GM23248 (cell line): ENCODE data around the gene FAM219B. TPM values are rescaled to one million over a fixed set of nuclear protein-coding genes. Genes with fewer than 3 reads are reported as not detected.

ENCODE experiments used
- DNase-seq: peaks from one replicate; pipeline ENCODE4 v3.0.0-alpha.2; 2015
- H2AFZ ChIP-seq: fragments of 200-600 bp; sonication (generic); 2 replicates; pipeline ENCODE4 v1.6.1; 2016; ENCODE audit warnings: antibody characterized with exemption
- H3F3A ChIP-seq: fragments of 200-600 bp; sonication (generic); 2 replicates; pipeline ENCODE4 v1.6.1; 2016; ENCODE audit warnings: mild to moderate bottlenecking, antibody characterized with exemption, mixed run types; ENCODE audit not compliant: insufficient read depth
- H3K27ac ChIP-seq: fragments of 200-600 bp; sonication (generic); 2 replicates; pipeline ENCODE4 v1.5.1; 2016; ENCODE audit warnings: mild to moderate bottlenecking
- H3K27me3 ChIP-seq: fragments of 200-600 bp; sonication (generic); replicated peaks from 2 replicates; pipeline ENCODE4 v1.6.1; 2016; ENCODE audit warnings: mild to moderate bottlenecking; ENCODE audit not compliant: insufficient read depth
- H3K36me3 ChIP-seq: fragments of 200-600 bp; sonication (generic); 2 replicates; pipeline ENCODE4 v1.6.1; 2016; ENCODE audit warnings: low read depth, mild to moderate bottlenecking
- H3K4me1 ChIP-seq: fragments of 200-600 bp; sonication (generic); 2 replicates; pipeline ENCODE4 v1.6.1; 2016; ENCODE audit warnings: mild to moderate bottlenecking; ENCODE audit not compliant: insufficient read depth
- H3K4me2 ChIP-seq: fragments of 200-600 bp; sonication (generic); one replicate; pipeline ENCODE4 v1.6.1; 2016; ENCODE audit warnings: mild to moderate bottlenecking; ENCODE audit not compliant: unreplicated experiment
- H3K4me3 ChIP-seq: fragments of 200-600 bp; sonication (generic); 2 replicates; pipeline ENCODE4 v1.5.1; 2016; ENCODE audit warnings: mild to moderate bottlenecking
- H3K79me2 ChIP-seq: fragments of 200-600 bp; sonication (generic); 2 replicates; pipeline ENCODE4 v1.6.1; 2016; ENCODE audit warnings: mild to moderate bottlenecking; ENCODE audit not compliant: insufficient read depth
- H3K9ac ChIP-seq: fragments of 200-600 bp; sonication (generic); 2 replicates; pipeline ENCODE4 v1.6.1; 2016; ENCODE audit warnings: mild to moderate bottlenecking
- H3K9me2 ChIP-seq: fragments of 200-600 bp; sonication (generic); 2 replicates; pipeline ENCODE4 v1.6.1; 2016; ENCODE audit warnings: mixed run types, mild to moderate bottlenecking, moderate library complexity; ENCODE audit not compliant: insufficient read depth
- H3K9me3 ChIP-seq: fragments of 200-600 bp; sonication (generic); one replicate; pipeline ENCODE4 v1.6.1; 2017; ENCODE audit warnings: low read depth
- H4K20me1 ChIP-seq: fragments of 200-600 bp; sonication (generic); 2 replicates; pipeline ENCODE4 v1.6.0; 2016; ENCODE audit not compliant: insufficient read depth
- EZH2 ChIP-seq: fragments of 200-600 bp; sonication (generic); IDR thresholded peaks from 2 replicates; pipeline ENCODE4 v1.6.1; 2018; ENCODE audit warnings: antibody characterized with exemption, mild to moderate bottlenecking; ENCODE audit not compliant: insufficient read depth, poor library complexity, severe bottlenecking
- EZH2phosphoT487 ChIP-seq: fragments of 200-600 bp; sonication (generic); IDR thresholded peaks from 2 replicates; pipeline ENCODE4 v1.6.1; 2018; ENCODE audit warnings: antibody characterized with exemption, moderate library complexity, mild to moderate bottlenecking, low read depth; ENCODE audit not compliant: insufficient read depth
- WGBS, 2 experiments: methylation state at CpG; one replicate each; pipeline ENCODE4 v1.1.6; 2015 to 2017; ENCODE audit warnings: low lambda C conversion rate in 2 of 2, low coverage in 1 of 2; ENCODE audit errors: missing lambda C conversion rate in 2 of 2; 5-methylcytosine and 5-hydroxymethylcytosine counted together
- in situ Hi-C: fragments of 300-500 bp; cut with MboI; formaldehyde crosslinking; loops from 2 replicates; pipeline ENCODE4 v1.15.0; 2020
- polyA plus RNA-seq: library from polyadenylated mRNA; unstranded; fragments of >200 nt; fragmentation: Nextera tagmentation; extraction: Ambion mirVana; gene quantifications from 2 replicates; pipeline ENCODE4 v1.2.1, GENCODE V29; 2016
- total RNA-seq: library from RNA; depleted of rRNA; stranded (reverse); fragments of >200 nt; shearing (Covaris generic); gene quantifications from 2 replicates; pipeline ENCODE4 v1.2.3, GENCODE V29; 2014; rRNA removed

FAM219B gene
- total and polyA plus RNA-seq, 2 experiments from 2014 or later, result 39.6 to 78.6 TPM

DNA sequence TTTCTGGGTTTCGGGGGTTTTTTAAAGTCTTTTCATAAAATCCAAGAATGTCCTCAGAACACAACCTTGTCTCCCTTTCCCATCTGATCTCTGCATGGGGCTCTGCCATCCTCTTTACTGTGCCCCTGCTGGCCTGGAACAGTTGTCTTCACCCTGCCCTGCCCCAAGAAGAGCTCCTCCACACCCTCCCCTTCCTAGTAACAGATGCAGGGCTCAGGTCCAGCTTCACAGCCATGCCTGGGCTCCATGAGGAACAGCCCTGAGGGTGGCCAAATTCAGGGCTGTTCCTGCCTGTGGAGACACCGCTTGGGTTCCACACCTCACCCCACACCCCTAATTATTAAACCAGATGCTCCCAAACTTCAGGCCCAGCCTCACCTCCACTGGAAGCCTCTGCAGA lies 50.8 kb downstream of the FAM219B start:
- H4K20me1 ChIP-seq, result no peaks in the 10 kb centered on the region

GRCh38 chr15:74854453-74855022 lies 52.1 kb downstream of the FAM219B start:
- H3K9me3 ChIP-seq, result no peaks in the 10 kb centered on the region
- H2AFZ ChIP-seq, result no peak overlapping the region
- no peaks in the 10 kb centered on the region for H3K9me2 ChIP-seq
- in situ Hi-C loops, result no loop called here
- H3K79me2 ChIP-seq, result peaks cover 54% of the 10 kb centered on the region
- H3K9ac ChIP-seq, result no peak overlapping the region
- TF ChIP-seq EZH2 (no peak), EZH2phosphoT487 (no peak)
- WGBS, 2 experiments, result 93 to 96% methylated on average over 10 to 13 of the region's 13 CpGs
- H3K36me3 ChIP-seq, result no peaks in the 10 kb centered on the region
- H3K4me2 ChIP-seq, result no peak overlapping the region
- DNase-seq, result no peak
- no peaks in the 10 kb centered on the region for H3F3A ChIP-seq
- H4K20me1 ChIP-seq, result no peaks in the 10 kb centered on the region
- no peak overlapping the region for H3K4me3 ChIP-seq
- H3K27ac ChIP-seq, result no peak overlapping the region
- no peaks in the 10 kb centered on the region for H3K27me3 ChIP-seq
- no peaks in the 10 kb centered on the region for H3K4me1 ChIP-seq

More for the DNA sequence above, 50.8 kb downstream of the FAM219B start:
- no peak overlapping the region for H2AFZ ChIP-seq
- peaks cover 67% of the 10 kb centered on the region for H3K79me2 ChIP-seq
- WGBS, 2 experiments, result 40 to 59% methylated on average over 2 of the region's 2 CpGs
- H3K27me3 ChIP-seq, result no peaks in the 10 kb centered on the region
- in situ Hi-C loops, result no loop called here
- TF ChIP-seq EZH2phosphoT487, result no peak
- TF ChIP-seq EZH2, result no peak
- H3K9me2 ChIP-seq, result no peaks in the 10 kb centered on the region
- no peak for DNase-seq
- H3K27ac ChIP-seq, result no peak overlapping the region
- H3K4me2 ChIP-seq, result no peak overlapping the region
- H3K4me1 ChIP-seq, result no peaks in the 10 kb centered on the region
- no peaks in the 10 kb centered on the region for H3K36me3 ChIP-seq
- H3K4me3 ChIP-seq, result no peak overlapping the region
- no peaks in the 10 kb centered on the region for H3F3A ChIP-seq
- H3K9me3 ChIP-seq, result no peaks in the 10 kb centered on the region
- no peak overlapping the region for H3K9ac ChIP-seq

DNA sequence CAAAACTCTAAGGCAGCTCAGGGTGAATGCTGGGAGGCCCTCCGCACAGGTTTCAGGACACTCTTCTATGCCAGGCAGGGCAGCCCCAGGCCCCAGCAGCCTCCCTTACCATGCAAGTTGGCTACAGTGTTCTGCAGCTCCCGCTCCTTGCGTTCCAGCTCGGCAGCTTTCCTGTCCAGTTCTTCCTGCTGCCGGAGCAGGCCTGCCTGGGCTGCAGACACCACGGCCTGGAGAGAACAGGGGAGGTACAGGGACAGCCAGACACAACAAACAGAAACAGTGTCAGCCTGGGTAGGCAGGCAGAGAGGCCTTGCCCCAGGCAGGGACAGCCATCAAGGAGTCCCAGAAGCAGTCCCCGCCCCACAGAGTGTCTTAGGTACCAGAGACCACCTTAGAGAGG lies 54.7 kb downstream of the FAM219B start:
- no peak overlapping the region for H3K27ac ChIP-seq
- H3K9me3 ChIP-seq, result no peaks in the 10 kb centered on the region
- H3K4me1 ChIP-seq, result no peaks in the 10 kb centered on the region
- H2AFZ ChIP-seq, result no peak overlapping the region
- H3K36me3 ChIP-seq, result no peaks in the 10 kb centered on the region
- H3K27me3 ChIP-seq, result no peaks in the 10 kb centered on the region
- no peak for DNase-seq
- whole genome bisulfite sequencing, 2 experiments, result 97 to 100% methylated on average over 7 of the region's 7 CpGs
- in situ Hi-C loops, result no loop called here
- no peak overlapping the region for H3K4me3 ChIP-seq
- peaks cover 28% of the 10 kb centered on the region for H3K79me2 ChIP-seq
- TF ChIP-seq EZH2 (no peak), EZH2phosphoT487 (no peak)
- no peak overlapping the region for H3K4me2 ChIP-seq
- H4K20me1 ChIP-seq, result no peaks in the 10 kb centered on the region
- no peaks in the 10 kb centered on the region for H3F3A ChIP-seq
- H3K9ac ChIP-seq, result no peak overlapping the region
- no peaks in the 10 kb centered on the region for H3K9me2 ChIP-seq

- no peak overlapping the region for H2AFZ ChIP-seq
- no peaks in the 10 kb centered on the region for H3K36me3 ChIP-seq
These were observed 56.3 kb downstream of the FAM219B start for GRCh38 chr15:74850393-74850792.

More at GRCh38 chr15:74850393-74850792, 56.3 kb downstream of the FAM219B start:
- Histone ChIP-seq H3K79me2 (peaks cover 13% of the 10 kb centered on the region; the same call in 1 of the 2 replicates), H3K27ac (no peak overlapping the region), H3K4me3 (no peak overlapping the region), H3K9ac (no peak overlapping the region), H4K20me1 (no peaks in the 10 kb centered on the region), H3K9me3 (no peaks in the 10 kb centered on the region), H3F3A (peaks cover 4% of the 10 kb centered on the region; the same call in 1 of the 2 replicates), H3K9me2 (no peaks in the 10 kb centered on the region), H3K4me1 (no peaks in the 10 kb centered on the region), H3K4me2 (no peak overlapping the region), H3K27me3 (no peaks in the 10 kb centered on the region)
- no peak for DNase-seq
- no peak for TF ChIP-seq EZH2phosphoT487
- no peak for TF ChIP-seq EZH2
- in situ Hi-C loops, result no loop called here
- 78 to 85% methylated on average over 4 of the region's 4 CpGs for WGBS, 2 experiments

Other genes with a start within 250 kb of the FAM219B start
- 13.9 and 15.0 TPM in 2 replicates for gene EDC3, start 210.8 kb downstream of the FAM219B start, total RNA-seq
- 21.8 and 24.3 TPM in 2 replicates for gene EDC3, start 210.8 kb downstream of the FAM219B start, polyA plus RNA-seq
- gene CYP1A1, start 181.3 kb downstream of the FAM219B start, total RNA-seq, result not detected in 2 replicates
- gene CYP1A1, start 181.3 kb downstream of the FAM219B start, polyA plus RNA-seq, result not detected in 2 replicates
- not detected in 2 replicates for gene CYP1A2, start 158.0 kb downstream of the FAM219B start, total RNA-seq
- not detected in 2 replicates for gene CYP1A2, start 158.0 kb downstream of the FAM219B start, polyA plus RNA-seq
- gene CSK, start 124.8 kb downstream of the FAM219B start, total RNA-seq, result 18.0 and 21.0 TPM in 2 replicates
- gene CSK, start 124.8 kb downstream of the FAM219B start, polyA plus RNA-seq, result 11.0 and 12.0 TPM in 2 replicates
- gene LMAN1L, start 94.0 kb downstream of the FAM219B start, total RNA-seq, result not detected in 2 replicates
- gene LMAN1L, start 94.0 kb downstream of the FAM219B start, polyA plus RNA-seq, result not detected in 2 replicates
- not detected in 2 replicates for gene CPLX3, start 80.2 kb downstream of the FAM219B start, total RNA-seq
- not detected in 2 replicates for gene CPLX3, start 80.2 kb downstream of the FAM219B start, polyA plus RNA-seq
- gene ULK3, start 63.7 kb downstream of the FAM219B start, total RNA-seq, result 29.1 and 30.3 TPM in 2 replicates
- 14.0 and 14.6 TPM in 2 replicates for gene ULK3, start 63.7 kb downstream of the FAM219B start, polyA plus RNA-seq
- 28.7 and 49.2 TPM in 2 replicates for gene SCAMP2, start 33.5 kb downstream of the FAM219B start, total RNA-seq
- 83.0 and 86.2 TPM in 2 replicates for gene SCAMP2, start 33.5 kb downstream of the FAM219B start, polyA plus RNA-seq
- 79.0 and 85.2 TPM in 2 replicates for gene MPI, start 16.8 kb downstream of the FAM219B start, total RNA-seq
- gene MPI, start 16.8 kb downstream of the FAM219B start, polyA plus RNA-seq, result 34.8 and 41.2 TPM in 2 replicates
- 48.2 and 65.3 TPM in 2 replicates for gene COX5A, start 31.2 kb upstream of the FAM219B start, total RNA-seq
- gene COX5A, start 31.2 kb upstream of the FAM219B start, polyA plus RNA-seq, result 315 and 321 TPM in 2 replicates
- gene RPP25, start 49.9 kb upstream of the FAM219B start, total RNA-seq, result 4.0 and 4.5 TPM in 2 replicates
- gene RPP25, start 49.9 kb upstream of the FAM219B start, polyA plus RNA-seq, result 3.4 and 3.6 TPM in 2 replicates
- 1.0 and 4.0 TPM in 2 replicates for gene SCAMP5, start 88.7 kb upstream of the FAM219B start, total RNA-seq
- 0.23 TPM in 1 of 2 replicates, not detected in the other for gene SCAMP5, start 88.7 kb upstream of the FAM219B start, polyA plus RNA-seq
- gene PPCDC, start 116.7 kb upstream of the FAM219B start, total RNA-seq, result 11.3 and 20.0 TPM in 2 replicates
- gene PPCDC, start 116.7 kb upstream of the FAM219B start, polyA plus RNA-seq, result 9.0 and 11.0 TPM in 2 replicates